Nephron (organoid): ENCODE data around the gene KLF15.

Experiments
- H3K27ac Mint-ChIP-seq, 3 experiments: 2 replicates each; pipeline ENCODE4 v1.8.0; 2020; ENCODE audit warnings: mixed read lengths in 3 of 3, mild to moderate bottlenecking in 2 of 3, moderate library complexity in 1 of 3
- H3K27me3 Mint-ChIP-seq: 2 replicates; pipeline ENCODE4 v1.8.0; 2021; ENCODE audit warnings: low read depth, mild to moderate bottlenecking, moderate library complexity, mixed read lengths
- H3K36me3 Mint-ChIP-seq: 2 replicates; pipeline ENCODE4 v1.8.0; 2020; ENCODE audit warnings: low read depth, mixed read lengths
- H3K4me1 Mint-ChIP-seq: 2 replicates; pipeline ENCODE4 v1.8.0; 2020; ENCODE audit warnings: mixed read lengths
- H3K4me3 Mint-ChIP-seq, 3 experiments: 2 replicates each; pipeline ENCODE4 v1.8.0; 2020; ENCODE audit warnings: mild to moderate bottlenecking in 3 of 3, mixed read lengths in 3 of 3, moderate library complexity in 2 of 3
- H3K9me3 Mint-ChIP-seq: 2 replicates; pipeline ENCODE4 v1.8.0; 2020; ENCODE audit warnings: mixed read lengths
- TF ChIP-seq, protein P1 (sequence below), 3 experiments: fragments of 200-600 bp; sonication (generic); IDR thresholded peaks; one replicate each; pipeline ENCODE4 v1.5.0; 2021; ENCODE audit warnings: antibody characterized with exemption in 3 of 3; ENCODE audit not compliant: unreplicated experiment in 3 of 3

KLF15 gene

GRCh38 chr3:126305427-126305826 is 51.8 kb downstream of the KLF15 start:
- Mint-ChIP-seq H3K27ac (no peak overlapping the region), H3K9me3 (peaks cover 26% of the 10 kb centered on the region), H3K4me3 (no peak overlapping the region), H3K27me3 (no peaks in the 10 kb centered on the region), H3K36me3 (no peaks in the 10 kb centered on the region), H3K4me1 (no peaks in the 10 kb centered on the region)
- TF ChIP-seq, protein P1, sequence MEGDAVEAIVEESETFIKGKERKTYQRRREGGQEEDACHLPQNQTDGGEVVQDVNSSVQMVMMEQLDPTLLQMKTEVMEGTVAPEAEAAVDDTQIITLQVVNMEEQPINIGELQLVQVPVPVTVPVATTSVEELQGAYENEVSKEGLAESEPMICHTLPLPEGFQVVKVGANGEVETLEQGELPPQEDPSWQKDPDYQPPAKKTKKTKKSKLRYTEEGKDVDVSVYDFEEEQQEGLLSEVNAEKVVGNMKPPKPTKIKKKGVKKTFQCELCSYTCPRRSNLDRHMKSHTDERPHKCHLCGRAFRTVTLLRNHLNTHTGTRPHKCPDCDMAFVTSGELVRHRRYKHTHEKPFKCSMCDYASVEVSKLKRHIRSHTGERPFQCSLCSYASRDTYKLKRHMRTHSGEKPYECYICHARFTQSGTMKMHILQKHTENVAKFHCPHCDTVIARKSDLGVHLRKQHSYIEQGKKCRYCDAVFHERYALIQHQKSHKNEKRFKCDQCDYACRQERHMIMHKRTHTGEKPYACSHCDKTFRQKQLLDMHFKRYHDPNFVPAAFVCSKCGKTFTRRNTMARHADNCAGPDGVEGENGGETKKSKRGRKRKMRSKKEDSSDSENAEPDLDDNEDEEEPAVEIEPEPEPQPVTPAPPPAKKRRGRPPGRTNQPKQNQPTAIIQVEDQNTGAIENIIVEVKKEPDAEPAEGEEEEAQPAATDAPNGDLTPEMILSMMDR (IDR thresholded peaks at IDR 0.05; ENCODE audit: unreplicated experiment in 3 of 3), result no peak

DNA sequence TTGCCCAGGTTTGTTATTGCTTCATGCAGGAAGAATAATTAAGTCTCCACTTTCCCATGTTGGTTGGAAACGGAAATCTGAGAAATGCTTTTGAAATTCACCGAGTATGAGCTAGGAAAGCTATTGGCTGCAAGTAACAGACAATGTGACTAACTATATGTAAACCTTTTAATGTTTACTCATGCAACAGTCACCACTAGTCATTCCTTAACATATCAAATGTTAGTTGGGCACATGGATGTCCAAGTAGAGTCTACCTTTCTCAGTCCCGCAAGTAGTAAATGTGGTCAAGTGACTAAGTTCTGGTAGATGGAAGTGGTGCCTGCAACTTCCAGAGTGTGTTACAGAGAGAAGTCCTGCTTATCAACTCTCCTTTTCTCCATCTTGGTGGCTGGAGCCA is 52.5 kb downstream of the KLF15 start:
- Mint-ChIP-seq H3K4me3 (no peak overlapping the region), H3K4me1 (no peaks in the 10 kb centered on the region), H3K27me3 (no peaks in the 10 kb centered on the region), H3K27ac (no peak overlapping the region), H3K9me3 (peaks cover 27% of the 10 kb centered on the region), H3K36me3 (no peaks in the 10 kb centered on the region)
- TF ChIP-seq, protein P1 (IDR thresholded peaks at IDR 0.05; ENCODE audit: unreplicated experiment in 3 of 3), result no peak

GRCh38 chr3:126304291-126304690 is 52.9 kb downstream of the KLF15 start:
- peaks cover 27% of the 10 kb centered on the region for H3K9me3 Mint-ChIP-seq
- H3K4me1 Mint-ChIP-seq, result no peaks in the 10 kb centered on the region
- H3K27me3 Mint-ChIP-seq, result no peaks in the 10 kb centered on the region
- H3K4me3 Mint-ChIP-seq, result no peak overlapping the region
- TF ChIP-seq, protein P1 (IDR thresholded peaks at IDR 0.05; ENCODE audit: unreplicated experiment in 3 of 3), result no peak
- H3K27ac Mint-ChIP-seq, result no peak overlapping the region
- no peaks in the 10 kb centered on the region for H3K36me3 Mint-ChIP-seq

- Mint-ChIP-seq H3K4me1 (no peaks in the 10 kb centered on the region), H3K36me3 (no peaks in the 10 kb centered on the region)
Measured at GRCh38 chr3:126303272-126303671, 53.9 kb downstream of the KLF15 start.

DNA sequence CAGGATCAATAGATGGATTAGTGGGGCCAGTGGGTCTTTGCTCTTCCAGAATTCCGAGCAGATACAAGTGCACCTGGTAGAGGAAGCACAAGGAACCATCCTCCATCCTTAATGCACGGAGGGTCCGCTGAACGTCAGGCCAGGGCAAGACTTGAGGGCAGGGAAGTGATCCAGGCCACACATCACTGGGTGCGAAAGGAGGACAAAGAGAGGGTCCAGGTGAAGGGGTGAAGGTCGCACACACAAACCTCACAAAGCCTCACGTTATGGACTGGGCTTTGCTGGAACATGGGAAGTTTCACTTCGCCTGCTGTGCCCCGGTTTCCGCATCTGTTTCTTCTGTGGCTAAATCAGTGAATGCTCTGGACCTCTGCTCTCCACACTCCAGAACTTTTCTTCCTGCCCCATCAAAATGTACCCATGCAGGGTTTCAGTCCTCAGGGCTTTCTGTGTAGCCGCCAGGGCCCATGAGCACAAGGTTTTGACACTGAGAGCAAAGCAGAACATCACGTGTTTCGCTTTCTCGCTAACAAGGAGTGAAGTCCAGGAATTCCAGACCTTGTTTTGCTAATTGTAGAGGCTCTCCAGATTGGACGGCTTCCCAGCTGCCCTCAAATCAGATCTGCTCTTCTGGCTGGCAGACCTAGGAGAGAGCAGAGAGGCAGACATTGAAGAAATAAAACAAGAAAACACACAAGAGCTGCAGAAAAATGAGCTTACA is 56.3 kb downstream of the KLF15 start:
- Mint-ChIP-seq H3K4me3 (no peak overlapping the region), H3K27me3 (peaks cover 4% of the 10 kb centered on the region), H3K4me1 (no peaks in the 10 kb centered on the region), H3K36me3 (no peaks in the 10 kb centered on the region), H3K27ac (no peak overlapping the region), H3K9me3 (peaks cover 27% of the 10 kb centered on the region)
- TF ChIP-seq, protein P1 (IDR thresholded peaks at IDR 0.05; ENCODE audit: unreplicated experiment in 3 of 3), result no peak

More at GRCh38 chr3:126303272-126303671, 53.9 kb downstream of the KLF15 start:
- peaks cover 27% of the 10 kb centered on the region for H3K9me3 Mint-ChIP-seq
- no peak overlapping the region for H3K27ac Mint-ChIP-seq
- TF ChIP-seq, protein P1 (IDR thresholded peaks at IDR 0.05; ENCODE audit: unreplicated experiment in 3 of 3), result no peak
- H3K4me3 Mint-ChIP-seq, result no peak overlapping the region
- peaks cover 4% of the 10 kb centered on the region for H3K27me3 Mint-ChIP-seq
